Small intestine (tissue), 7 donors: Measurements from ENCODE around the gene FGF23. TPM values are rescaled to one million over a fixed set of nuclear protein-coding genes. Genes with fewer than 3 reads are reported as not detected.
A peak's percentile ranks its signal among the peaks of the same experiment; 100 is the strongest.
"Not testable (repeated sequence)": the region's sequence is repeated elsewhere in the genome, so short reads cannot be mapped to it uniquely, and the experiment has no call there.

ENCODE experiments used
- DNase-seq, 2 donors: peaks; one replicate each; pipeline versions ENCODE4 v3.0.0 to v3.0.0-alpha.2; 2013
- FAIRE-seq: peaks from 2 replicates; lab custom pipeline; 2012; peaks lifted over from hg19 to GRCh38; lab: Jason Lieb, UNC
- H3K27ac ChIP-seq, 3 donors: one replicate each; pipeline ENCODE4 v1.5.1; 2013; ENCODE audit warnings: low read length in 2 of 3, mild to moderate bottlenecking in 2 of 3, control low read depth in 1 of 3, inconsistent platforms in 1 of 3, low read depth in 1 of 3, moderate library complexity in 1 of 3
- H3K27me3 ChIP-seq, 3 donors: one replicate each; pipeline ENCODE4 v1.6.1; 2013; ENCODE audit warnings: low read length in 3 of 3, inconsistent platforms in 1 of 3; ENCODE audit not compliant: control insufficient read depth in 3 of 3, insufficient read depth in 3 of 3
- H3K36me3 ChIP-seq, 3 donors: one replicate each; pipeline ENCODE4 v1.6.1; 2013; ENCODE audit warnings: low read length in 3 of 3, inconsistent platforms in 1 of 3, low read depth in 1 of 3, mild to moderate bottlenecking in 1 of 3, moderate library complexity in 1 of 3; ENCODE audit not compliant: control insufficient read depth in 3 of 3, insufficient read depth in 2 of 3
- H3K4me1 ChIP-seq, 3 donors: one replicate each; pipeline ENCODE4 v1.6.1; 2013; ENCODE audit warnings: low read length in 2 of 3, inconsistent platforms in 1 of 3, low read depth in 1 of 3, mild to moderate bottlenecking in 1 of 3, moderate library complexity in 1 of 3; ENCODE audit not compliant: control insufficient read depth in 3 of 3, insufficient read depth in 2 of 3
- H3K4me3 ChIP-seq, 3 donors: one replicate each; pipeline ENCODE4 v1.5.1; 2013; ENCODE audit warnings: low read length in 3 of 3, control low read depth in 1 of 3, inconsistent platforms in 1 of 3, low read depth in 1 of 3, mild to moderate bottlenecking in 1 of 3, moderate library complexity in 1 of 3
- H3K9me3 ChIP-seq, 2 donors: one replicate each; pipeline ENCODE4 v1.6.1; 2013; ENCODE audit warnings: low read depth in 1 of 2, low read length in 1 of 2; ENCODE audit not compliant: control insufficient read depth in 2 of 2, insufficient read depth in 1 of 2
- WGBS, 3 donors: extraction: QIAGEN DNeasy Blood & Tissue Kit; methylation state at CpG; one replicate each; pipeline ENCODE4 v1.1.7; 2013; 5-methylcytosine and 5-hydroxymethylcytosine counted together
- polyA plus RNA-seq, 4 donors: library from polyadenylated mRNA; stranded (reverse) in 3 of 4; unstranded in 1 of 4; fragments of 200-250 nt in 3 of 4; fragments of 120-200 nt in 1 of 4; gene quantifications; one replicate each; pipeline versions ENCODE4 v1.2.1 to v1.2.3, GENCODE V29; 2013
- donor health status: healthy with polysubstance abuse.
- donor health status: control.
- donor health status: control.
- donor health status: Bipolar disorder and iron deficiency.
- donor health status: healthy.

The FGF23 gene
- polyA plus RNA-seq, 4 donors: 0.04 to 10.1 TPM; not detected in 2

DNA sequence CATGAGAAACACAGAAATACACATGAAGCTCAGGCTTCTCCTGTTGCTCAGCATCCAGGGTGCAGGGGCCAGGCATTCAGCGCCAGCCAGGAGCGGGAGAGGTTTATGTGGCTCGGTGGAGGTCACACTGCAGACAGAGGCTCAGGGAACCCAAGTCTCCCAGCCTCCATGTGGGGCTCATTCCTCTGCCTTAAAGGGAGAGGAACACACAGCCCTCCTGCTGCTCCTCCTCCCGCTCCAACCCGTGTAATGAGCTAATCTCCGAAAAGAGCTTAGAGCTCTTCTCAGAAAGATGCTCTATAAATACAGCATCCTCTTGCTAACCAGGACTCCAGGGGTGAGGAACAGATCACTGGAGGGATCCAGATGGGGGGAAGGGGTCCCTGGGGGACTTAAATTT, 37.9 kb upstream of the FGF23 start:
- FAIRE-seq (no peak), DNase-seq (no peak)
- 63 to 83% (median 70%) methylated on average over 6 of the region's 6 CpGs for WGBS, 3 donors
- Histone ChIP-seq H3K4me3 (no peak overlapping the region), H3K36me3 (no peaks in the 10 kb centered on the region), H3K9me3 (no peaks in the 10 kb centered on the region), H3K4me1 (peaks cover 0 to 2% (median 0%) of the 10 kb centered on the region in 3 donors), H3K27me3 (peaks cover 0 to 6% (median 0%) of the 10 kb centered on the region in 3 donors), H3K27ac (peak overlapping the region in 2 of 3 donors; percentile 27 to 60)

DNA sequence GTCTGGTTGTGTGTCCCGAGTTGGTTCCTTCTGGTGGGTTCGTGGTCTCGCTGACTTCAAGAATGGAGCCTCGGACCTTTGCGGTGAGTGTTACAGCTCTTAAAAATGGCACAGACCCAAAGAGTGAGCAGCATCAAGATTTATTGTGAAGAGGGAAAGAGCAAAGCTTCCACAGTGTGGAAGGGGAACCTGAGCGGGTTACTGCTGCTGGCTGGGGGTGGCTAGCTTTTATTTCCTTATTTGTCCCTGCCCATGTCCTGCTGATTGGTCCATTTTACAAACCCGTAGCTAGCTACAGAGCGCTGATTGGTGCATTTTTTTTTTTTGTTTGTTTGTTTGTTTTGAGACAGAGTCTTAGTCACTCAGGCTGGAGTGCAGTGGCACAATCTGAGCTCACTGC, 36.8 kb upstream of the FGF23 start:
- H3K27me3 ChIP-seq: peaks cover 0 to 6% (median 0%) of the 10 kb centered on the region in 3 donors
- no peak overlapping the region for H3K4me3 ChIP-seq
- FAIRE-seq (no peak), DNase-seq (no peak)
- no peaks in the 10 kb centered on the region for H3K9me3 ChIP-seq
- peaks cover 0 to 2% (median 0%) of the 10 kb centered on the region in 3 donors for H3K4me1 ChIP-seq
- no peaks in the 10 kb centered on the region for H3K36me3 ChIP-seq
- WGBS, 3 donors: 87 to 94% (median 89%) methylated on average over 8 of the region's 8 CpGs
- no peak overlapping the region for H3K27ac ChIP-seq

DNA sequence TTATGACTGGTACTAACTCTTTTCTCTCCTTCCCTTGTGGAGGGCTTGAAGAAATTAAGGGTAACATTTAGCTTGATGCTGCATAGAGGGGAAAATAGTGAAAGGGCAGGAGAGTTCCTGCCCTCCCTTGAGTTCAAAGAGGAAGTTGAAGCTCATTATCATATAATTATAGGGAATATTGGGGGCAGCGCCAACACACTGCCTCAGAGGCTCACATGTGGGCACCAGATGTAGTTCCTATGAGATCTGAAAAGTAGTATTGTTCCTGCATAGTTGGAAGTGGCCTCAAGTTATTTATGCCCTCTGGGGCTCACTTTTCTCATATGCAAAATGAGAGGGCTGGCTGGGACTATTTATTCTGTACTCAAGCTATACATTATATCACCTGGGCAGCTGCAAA, 33.0 kb upstream of the FGF23 start:
- FAIRE-seq: no peak
- no peak overlapping the region for H3K27ac ChIP-seq

DNA sequence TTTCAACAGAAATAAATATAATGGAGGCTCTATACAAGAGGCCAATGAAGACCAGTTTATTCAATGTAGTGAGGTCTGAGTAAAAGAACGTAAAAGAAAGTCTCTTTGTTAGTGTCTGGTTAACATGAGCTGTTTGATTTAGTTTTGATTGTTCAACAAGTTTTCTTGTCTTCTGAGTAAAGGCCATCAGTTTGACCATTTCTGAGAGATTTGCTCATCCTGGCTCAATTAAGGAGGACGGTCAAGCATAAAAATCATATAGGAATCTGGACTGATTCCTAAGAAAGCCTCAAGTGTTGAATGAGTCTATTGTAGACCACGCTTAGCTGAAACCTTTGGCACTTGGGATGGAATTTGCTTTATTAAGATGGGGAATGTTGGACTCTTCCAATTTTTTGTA, 32.5 kb upstream of the FGF23 start:
- 82 to 86% (median 83%) methylated on average over 3 of the region's 3 CpGs for WGBS, 3 donors
- FAIRE-seq: no peak
- Histone ChIP-seq H3K9me3 (no peaks in the 10 kb centered on the region), H3K36me3 (no peaks in the 10 kb centered on the region), H3K27me3 (no peaks in the 10 kb centered on the region), H3K4me3 (no peak overlapping the region), H3K27ac (no peak overlapping the region), H3K4me1 (peaks cover 0 to 2% (median 0%) of the 10 kb centered on the region in 3 donors)
- DNase-seq: no peak

More for the DNA sequence above, 33.0 kb upstream of the FGF23 start:
- no peaks in the 10 kb centered on the region for H3K36me3 ChIP-seq
- H3K9me3 ChIP-seq: no peaks in the 10 kb centered on the region
- H3K4me1 ChIP-seq: peaks cover 0 to 2% (median 0%) of the 10 kb centered on the region in 3 donors
- peaks cover 0 to 2% (median 0%) of the 10 kb centered on the region in 3 donors for H3K27me3 ChIP-seq
- no peak for DNase-seq
- WGBS, 3 donors: 80 to 89% (median 81%) methylated on average over 1 of the region's 1 CpG
- H3K4me3 ChIP-seq: no peak overlapping the region

DNA sequence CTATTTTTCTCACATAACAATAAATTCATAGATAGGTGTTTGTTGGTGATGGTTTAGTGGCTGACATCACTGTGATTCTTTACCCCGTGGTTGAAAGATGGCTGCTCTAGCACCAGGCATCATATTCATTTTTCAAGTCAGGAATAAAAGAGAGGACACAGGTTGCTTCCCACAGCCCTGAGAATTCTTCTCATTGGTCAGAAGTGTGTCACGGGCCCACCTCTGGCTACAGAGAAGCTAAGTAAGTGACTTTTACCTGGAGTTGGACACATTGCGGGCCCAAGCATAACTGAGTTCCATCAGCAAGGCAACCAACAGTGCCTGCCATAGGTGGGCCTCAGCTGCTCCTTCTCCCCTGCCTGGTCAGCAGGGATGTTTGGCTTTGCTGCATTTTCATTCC, 27.6 kb upstream of the FGF23 start:
- 84 to 91% (median 88%) methylated on average over 3 of the region's 3 CpGs for WGBS, 3 donors
- FAIRE-seq (no peak), DNase-seq (no peak)
- Histone ChIP-seq H3K27ac (no peak overlapping the region), H3K9me3 (peaks cover 0 to 16% of the 10 kb centered on the region in 2 donors), H3K4me1 (no peaks in the 10 kb centered on the region), H3K4me3 (no peak overlapping the region), H3K27me3 (no peaks in the 10 kb centered on the region), H3K36me3 (no peaks in the 10 kb centered on the region)

DNA sequence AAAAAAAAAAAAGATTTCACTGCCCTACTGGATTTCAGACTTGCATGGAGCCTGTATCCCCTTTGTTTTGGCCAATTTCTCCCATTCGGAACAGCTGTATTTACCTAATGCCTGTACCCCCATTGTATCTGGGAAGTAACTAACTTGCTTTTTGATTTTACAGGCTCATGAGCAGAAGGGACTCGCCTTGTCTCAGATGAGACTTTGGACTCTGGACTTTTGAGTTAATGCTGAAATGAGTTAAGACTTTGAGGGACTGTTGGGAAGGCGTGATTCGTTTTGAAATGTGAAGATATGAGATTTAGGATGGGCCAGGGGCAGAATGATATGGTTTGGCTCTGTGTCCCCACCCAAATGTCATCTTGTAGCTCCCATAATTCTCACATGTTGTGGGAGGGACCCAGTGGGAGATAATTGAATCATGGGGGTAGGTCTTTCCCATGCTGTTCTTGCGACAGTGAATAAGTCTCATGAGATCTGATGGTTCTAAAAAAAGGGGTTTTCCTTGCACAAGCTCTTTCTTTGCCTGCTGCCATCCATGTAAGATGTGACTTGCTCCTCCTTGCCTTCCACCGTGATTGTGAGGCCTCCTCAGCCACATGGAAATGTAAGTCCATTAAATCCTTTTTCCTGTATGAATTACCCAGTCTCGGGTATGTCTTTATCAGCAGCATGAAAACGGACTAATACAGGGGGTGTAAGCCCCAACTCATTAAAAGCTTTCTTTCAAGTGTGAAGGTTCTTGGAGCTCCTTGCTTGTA, 25.5 kb upstream of the FGF23 start:
- peak; percentile 19 to 74 for DNase-seq
- WGBS, 3 donors: 57 to 79% (median 66%) methylated on average over 8 of the region's 8 CpGs
- not testable (repeated sequence) for FAIRE-seq, H3K4me3 ChIP-seq, H3K27me3 ChIP-seq, H3K4me1 ChIP-seq, H3K27ac ChIP-seq, H3K36me3 ChIP-seq
- H3K9me3 ChIP-seq: peaks cover 0 to 16% of the 10 kb centered on the region in 2 donors

DNA sequence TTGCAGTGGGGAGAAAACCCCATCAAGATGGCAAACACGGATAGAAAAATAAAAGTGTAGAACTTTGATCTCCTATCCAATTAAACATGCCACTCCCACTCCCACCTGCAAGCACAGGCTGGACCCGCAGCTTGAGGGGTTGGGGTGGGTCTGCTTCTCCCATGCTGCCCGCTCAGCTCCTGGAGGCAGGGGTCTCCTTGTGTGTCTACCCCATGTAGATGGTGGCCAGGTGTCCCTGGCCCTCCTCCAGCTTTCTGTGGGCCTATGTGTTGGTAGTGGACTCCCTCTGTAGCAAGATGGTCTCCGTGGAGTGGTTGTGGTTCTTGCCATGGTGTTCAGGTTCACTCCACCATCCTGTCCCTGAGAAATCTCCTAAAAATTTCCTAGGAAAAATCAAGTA, 23.5 kb upstream of the FGF23 start:
- Histone ChIP-seq H3K9me3 (peaks cover 0 to 16% of the 10 kb centered on the region in 2 donors), H3K36me3 (no peaks in the 10 kb centered on the region), H3K27me3 (peaks cover 0 to 2% (median 0%) of the 10 kb centered on the region in 3 donors), H3K4me3 (no peak overlapping the region), H3K4me1 (no peaks in the 10 kb centered on the region), H3K27ac (no peak overlapping the region)
- no peak for DNase-seq
- WGBS, 3 donors: 49 to 78% (median 55%) methylated on average over 4 of the region's 4 CpGs
- no peak for FAIRE-seq

DNA sequence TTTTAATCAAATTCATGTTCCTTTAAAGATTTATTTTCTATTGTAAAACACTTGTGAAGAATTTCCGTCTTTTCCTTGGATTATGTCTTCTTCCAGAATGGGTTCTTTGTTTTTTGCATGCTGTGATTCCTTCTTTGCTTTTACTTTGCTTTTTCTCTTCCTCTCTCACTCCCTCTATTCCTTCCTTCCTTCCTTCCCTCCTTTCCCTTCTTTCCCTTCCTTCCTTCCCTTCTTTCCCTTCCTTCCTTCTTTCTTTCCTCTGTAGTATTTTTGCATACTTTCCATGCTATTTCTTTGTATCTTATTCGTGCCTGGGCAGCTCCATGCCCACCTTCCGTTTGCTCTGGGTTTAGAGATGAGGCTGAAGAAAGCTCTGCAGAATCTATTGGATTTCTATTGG, 21.6 kb upstream of the FGF23 start:
- peaks cover 0 to 2% (median 0%) of the 10 kb centered on the region in 3 donors for H3K27me3 ChIP-seq
- no peaks in the 10 kb centered on the region for H3K36me3 ChIP-seq
- peaks cover 0 to 16% of the 10 kb centered on the region in 2 donors for H3K9me3 ChIP-seq
- no peak for DNase-seq
- no peaks in the 10 kb centered on the region for H3K4me1 ChIP-seq
- 85 to 90% (median 86%) methylated on average over 3 of the region's 3 CpGs for WGBS, 3 donors
- H3K27ac ChIP-seq: no peak overlapping the region
- FAIRE-seq: no peak
- H3K4me3 ChIP-seq: no peak overlapping the region
